HepG2 (cell line): ENCODE data around the gene ASB16. TPM values are rescaled to one million over a fixed set of nuclear protein-coding genes. Genes with fewer than 3 reads are reported as not detected.
A peak's percentile ranks its signal among the peaks of the same experiment; 100 is the strongest.

Experiments used
- FOXJ3 ChIP-seq: sonication (generic); formaldehyde crosslinking; IDR thresholded peaks from 2 replicates; pipeline ENCODE4 v1.4.0; 2020; ENCODE audit warnings: missing genetic modification reagents, mild to moderate bottlenecking, borderline replicate concordance
- HCFC1 ChIP-seq: fragments of 150-350 bp; IDR thresholded peaks from 2 replicates; pipeline ENCODE4 v1.6.1; 2014; ENCODE audit warnings: low read depth, low read length
- MAF1 ChIP-seq: sonication (generic); formaldehyde crosslinking; IDR thresholded peaks from 2 replicates; pipeline ENCODE4 v1.5.0; 2020; ENCODE audit warnings: missing genetic modification reagents, borderline replicate concordance
- MAFF ChIP-seq: IDR thresholded peaks from 2 replicates; pipeline ENCODE4 v1.6.1; 2011; ENCODE audit warnings: low read depth, low read length, improper control_type of control experiment
- MEIS1 ChIP-seq: sonication (generic); formaldehyde crosslinking; IDR thresholded peaks from 2 replicates; pipeline ENCODE4 v1.9.0; 2021; ENCODE audit warnings: mild to moderate bottlenecking, missing genetic modification reagents, moderate library complexity, borderline replicate concordance
- NKX3-1 ChIP-seq: sonication (generic); formaldehyde crosslinking; IDR thresholded peaks from 2 replicates; pipeline ENCODE4 v1.5.0; 2020; ENCODE audit warnings: missing genetic modification reagents
- SNAPC5 ChIP-seq: sonication (generic); formaldehyde crosslinking; IDR thresholded peaks from 2 replicates; pipeline ENCODE4 v1.8.1; 2023; ENCODE audit warnings: mild to moderate bottlenecking, missing genetic modification reagents, borderline replicate concordance
- THAP11 ChIP-seq: IDR thresholded peaks from 2 replicates; pipeline ENCODE4 v1.6.1; 2016; ENCODE audit warnings: missing biosample characterization, missing genetic modification reagents
- THAP7 ChIP-seq: sonication (generic); formaldehyde crosslinking; IDR thresholded peaks from 2 replicates; pipeline ENCODE4 v1.8.1; 2023; ENCODE audit warnings: mild to moderate bottlenecking, missing genetic modification reagents
- ZBTB25 ChIP-seq: IDR thresholded peaks from 2 replicates; pipeline ENCODE4 v1.6.1; 2018; ENCODE audit warnings: missing genetic modification reagents
- ZNF292 ChIP-seq: sonication (generic); formaldehyde crosslinking; IDR thresholded peaks from 2 replicates; pipeline ENCODE4 v1.8.1; 2022; ENCODE audit warnings: mild to moderate bottlenecking, low read depth, missing genetic modification reagents, borderline replicate concordance
- ZNF326 ChIP-seq: sonication (generic); formaldehyde crosslinking; IDR thresholded peaks from 2 replicates; pipeline ENCODE4 v1.4.0; 2020; ENCODE audit warnings: missing genetic modification reagents, borderline replicate concordance
- polyA plus RNA-seq, 8 experiments: library from polyadenylated mRNA; depleted of rRNA in 3 of 8; stranded (reverse) in 7 of 8; unstranded in 1 of 8; fragments of >200 nt; fragmentation: Illumina TruSeq in 4 of 8; extraction: Trizol in 4 of 8; gene quantifications; 2 replicates each; pipeline versions ENCODE4 v1.2.1 to v1.2.3, GENCODE V29; 2011 to 2016; ENCODE audit warnings: low read depth in 4 of 8, missing spikeins in 1 of 8, mixed read lengths in 1 of 8; ENCODE audit not compliant: insufficient read depth in 1 of 8
- total RNA-seq, 5 experiments: library from RNA; depleted of rRNA; stranded (reverse); fragments of >200 nt; fragmentation: Illumina TruSeq; extraction: Trizol; gene quantifications; 2 replicates each; pipeline ENCODE4 v1.2.3, GENCODE V29; 2016; ENCODE audit warnings: low read depth in 1 of 5
- TF ChIP-seq, protein P1 (sequence below): sonication (generic); formaldehyde crosslinking; IDR thresholded peaks from 2 replicates; pipeline ENCODE4 v1.4.0; 2020; ENCODE audit warnings: missing genetic modification reagents
- TF ChIP-seq, protein P2 (sequence below): sonication (generic); formaldehyde crosslinking; IDR thresholded peaks from 2 replicates; pipeline ENCODE4 v1.9.0; 2021; ENCODE audit warnings: missing genetic modification reagents, borderline replicate concordance
- TF ChIP-seq, protein P3 (sequence below): sonication (generic); formaldehyde crosslinking; IDR thresholded peaks from 2 replicates; pipeline ENCODE4 v1.5.0; 2020; ENCODE audit warnings: missing genetic modification reagents
- TF ChIP-seq, protein P4 (sequence below): sonication (generic); formaldehyde crosslinking; IDR thresholded peaks from 2 replicates; pipeline ENCODE4 v1.5.1; 2020; ENCODE audit warnings: missing genetic modification reagents, mild to moderate bottlenecking, borderline replicate concordance

ASB16 gene
- total and polyA plus RNA-seq, 2 of the 13 experiments (the other 11 are each of a cell fraction or from before 2014, with no cell fraction given) = 0.07 TPM; not detected in 1

DNA sequence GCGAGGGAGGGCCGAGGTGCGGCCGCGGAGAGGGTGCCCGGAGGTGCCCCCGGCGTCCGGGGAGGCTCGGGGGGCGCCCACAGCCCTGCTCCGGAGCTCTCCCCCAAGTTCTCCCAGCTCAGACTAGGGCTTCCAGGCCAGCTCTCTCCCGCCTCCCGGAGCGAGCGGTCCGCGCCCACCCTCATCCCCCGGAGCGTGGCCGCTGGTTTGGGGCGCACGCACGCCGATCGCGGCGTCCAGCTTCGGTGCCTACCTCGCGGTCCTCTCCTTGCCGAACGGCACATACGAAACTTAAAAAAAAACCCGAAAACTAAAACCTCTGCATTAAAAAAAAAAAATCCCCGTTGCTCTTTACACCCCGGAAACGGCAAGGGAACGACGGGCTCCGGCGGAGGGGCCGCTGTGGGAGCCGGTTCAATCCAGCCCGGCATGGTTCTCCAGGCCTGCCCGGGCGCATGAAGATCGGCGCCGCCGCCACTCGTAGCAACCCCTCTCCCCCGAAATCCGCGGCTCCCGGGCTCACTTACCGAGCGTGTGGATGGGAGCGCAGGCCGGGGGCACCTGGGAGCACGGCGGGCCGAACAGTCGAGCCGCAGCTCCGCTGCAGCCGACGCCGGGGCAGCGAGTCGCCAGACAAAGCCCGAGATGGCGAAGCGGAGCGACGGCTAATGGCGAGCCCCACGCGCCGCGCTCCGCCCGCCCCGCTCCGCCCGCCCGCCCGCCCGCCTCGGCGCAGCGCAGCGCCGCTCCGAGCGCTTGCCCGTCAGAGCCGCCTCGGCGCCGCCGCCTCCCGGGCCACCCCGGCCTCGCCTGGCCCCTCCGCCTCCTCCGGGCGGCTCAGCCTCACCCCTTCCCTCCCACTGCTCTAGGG lies 49.9 kb downstream of the ASB16 start (continued):
- no peak for TF ChIP-seq HCFC1
- TF ChIP-seq FOXJ3 (CRISPR knock-in tag) = 0 out of 2 replicates have a peak, but pooled peaks have one; percentile 20
- no peak for TF ChIP-seq THAP11 (CRISPR knock-in tag)
- no peak for TF ChIP-seq ZNF292 (CRISPR knock-in tag)
- TF ChIP-seq ZBTB25 (CRISPR knock-in tag) = no peak
- TF ChIP-seq MEIS1 (CRISPR knock-in tag) = no peak
- no peak for TF ChIP-seq THAP7 (CRISPR knock-in tag)
- TF ChIP-seq, protein P1, sequence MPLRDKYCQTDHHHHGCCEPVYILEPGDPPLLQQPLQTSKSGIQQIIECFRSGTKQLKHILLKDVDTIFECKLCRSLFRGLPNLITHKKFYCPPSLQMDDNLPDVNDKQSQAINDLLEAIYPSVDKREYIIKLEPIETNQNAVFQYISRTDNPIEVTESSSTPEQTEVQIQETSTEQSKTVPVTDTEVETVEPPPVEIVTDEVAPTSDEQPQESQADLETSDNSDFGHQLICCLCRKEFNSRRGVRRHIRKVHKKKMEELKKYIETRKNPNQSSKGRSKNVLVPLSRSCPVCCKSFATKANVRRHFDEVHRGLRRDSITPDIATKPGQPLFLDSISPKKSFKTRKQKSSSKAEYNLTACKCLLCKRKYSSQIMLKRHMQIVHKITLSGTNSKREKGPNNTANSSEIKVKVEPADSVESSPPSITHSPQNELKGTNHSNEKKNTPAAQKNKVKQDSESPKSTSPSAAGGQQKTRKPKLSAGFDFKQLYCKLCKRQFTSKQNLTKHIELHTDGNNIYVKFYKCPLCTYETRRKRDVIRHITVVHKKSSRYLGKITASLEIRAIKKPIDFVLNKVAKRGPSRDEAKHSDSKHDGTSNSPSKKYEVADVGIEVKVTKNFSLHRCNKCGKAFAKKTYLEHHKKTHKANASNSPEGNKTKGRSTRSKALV (CRISPR knock-in tag) = peak; percentile 93
- no peak for TF ChIP-seq SNAPC5
- TF ChIP-seq, protein P2, sequence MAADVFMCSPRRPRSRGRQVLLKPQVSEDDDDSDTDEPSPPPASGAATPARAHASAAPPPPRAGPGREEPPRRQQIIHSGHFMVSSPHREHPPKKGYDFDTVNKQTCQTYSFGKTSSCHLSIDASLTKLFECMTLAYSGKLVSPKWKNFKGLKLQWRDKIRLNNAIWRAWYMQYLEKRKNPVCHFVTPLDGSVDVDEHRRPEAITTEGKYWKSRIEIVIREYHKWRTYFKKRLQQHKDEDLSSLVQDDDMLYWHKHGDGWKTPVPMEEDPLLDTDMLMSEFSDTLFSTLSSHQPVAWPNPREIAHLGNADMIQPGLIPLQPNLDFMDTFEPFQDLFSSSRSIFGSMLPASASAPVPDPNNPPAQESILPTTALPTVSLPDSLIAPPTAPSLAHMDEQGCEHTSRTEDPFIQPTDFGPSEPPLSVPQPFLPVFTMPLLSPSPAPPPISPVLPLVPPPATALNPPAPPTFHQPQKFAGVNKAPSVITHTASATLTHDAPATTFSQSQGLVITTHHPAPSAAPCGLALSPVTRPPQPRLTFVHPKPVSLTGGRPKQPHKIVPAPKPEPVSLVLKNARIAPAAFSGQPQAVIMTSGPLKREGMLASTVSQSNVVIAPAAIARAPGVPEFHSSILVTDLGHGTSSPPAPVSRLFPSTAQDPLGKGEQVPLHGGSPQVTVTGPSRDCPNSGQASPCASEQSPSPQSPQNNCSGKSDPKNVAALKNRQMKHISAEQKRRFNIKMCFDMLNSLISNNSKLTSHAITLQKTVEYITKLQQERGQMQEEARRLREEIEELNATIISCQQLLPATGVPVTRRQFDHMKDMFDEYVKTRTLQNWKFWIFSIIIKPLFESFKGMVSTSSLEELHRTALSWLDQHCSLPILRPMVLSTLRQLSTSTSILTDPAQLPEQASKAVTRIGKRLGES (CRISPR knock-in tag) = no peak
- no peak for TF ChIP-seq MAFF
- TF ChIP-seq, protein P3, sequence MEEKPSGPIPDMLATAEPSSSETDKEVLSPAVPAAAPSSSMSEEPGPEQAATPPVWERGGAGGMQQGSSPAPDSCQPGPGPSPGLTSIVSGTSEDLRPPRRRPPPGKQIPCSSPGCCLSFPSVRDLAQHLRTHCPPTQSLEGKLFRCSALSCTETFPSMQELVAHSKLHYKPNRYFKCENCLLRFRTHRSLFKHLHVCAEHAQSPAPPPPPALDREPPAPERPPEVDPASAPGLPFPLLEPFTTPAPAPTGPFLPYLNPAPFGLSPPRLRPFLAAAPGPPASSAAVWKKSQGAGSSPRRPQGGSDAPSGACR = no peak
- peak; percentile 40; the same call in 1 of the 2 replicates for TF ChIP-seq NKX3-1 (CRISPR knock-in tag)
- 0 out of 2 replicates have a peak, but pooled peaks have one; percentile 53 for TF ChIP-seq MAF1 (CRISPR knock-in tag)
- TF ChIP-seq ZNF326 = peak; percentile 62; the same call in 1 of the 2 replicates
- TF ChIP-seq, protein P4, sequence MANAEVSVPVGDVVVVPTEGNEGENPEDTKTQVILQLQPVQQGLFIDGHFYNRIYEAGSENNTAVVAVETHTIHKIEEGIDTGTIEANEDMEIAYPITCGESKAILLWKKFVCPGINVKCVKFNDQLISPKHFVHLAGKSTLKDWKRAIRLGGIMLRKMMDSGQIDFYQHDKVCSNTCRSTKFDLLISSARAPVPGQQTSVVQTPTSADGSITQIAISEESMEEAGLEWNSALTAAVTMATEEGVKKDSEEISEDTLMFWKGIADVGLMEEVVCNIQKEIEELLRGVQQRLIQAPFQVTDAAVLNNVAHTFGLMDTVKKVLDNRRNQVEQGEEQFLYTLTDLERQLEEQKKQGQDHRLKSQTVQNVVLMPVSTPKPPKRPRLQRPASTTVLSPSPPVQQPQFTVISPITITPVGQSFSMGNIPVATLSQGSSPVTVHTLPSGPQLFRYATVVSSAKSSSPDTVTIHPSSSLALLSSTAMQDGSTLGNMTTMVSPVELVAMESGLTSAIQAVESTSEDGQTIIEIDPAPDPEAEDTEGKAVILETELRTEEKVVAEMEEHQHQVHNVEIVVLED = no peak
